DMS114 treated with DMSO at 0.1 percent for 48 hours (cell line): ENCODE results near the gene AMMECR1L.
"Not testable (repeated sequence)": the region's sequence is repeated elsewhere in the genome, so short reads cannot be mapped to it uniquely, and the experiment has no call there.

Experiments
- DNase-seq: peaks from one replicate; lab custom pipeline; 2025; ENCODE audit not compliant: unreplicated experiment; lab: John Stamatoyannopoulos, UW

Gene AMMECR1L

GRCh38 chr2:127841466-127842178, 44.1 kb downstream of the AMMECR1L start:
- no peak for DNase-seq

GRCh38 chr2:127840893-127841292, 44.9 kb downstream of the AMMECR1L start:
- DNase-seq: no peak

GRCh38 chr2:127834951-127835350, 50.8 kb downstream of the AMMECR1L start:
- DNase-seq: no peak

- no peak for DNase-seq
Measured at GRCh38 chr2:127829845-127830246, 55.9 kb downstream of the AMMECR1L start.

DNA sequence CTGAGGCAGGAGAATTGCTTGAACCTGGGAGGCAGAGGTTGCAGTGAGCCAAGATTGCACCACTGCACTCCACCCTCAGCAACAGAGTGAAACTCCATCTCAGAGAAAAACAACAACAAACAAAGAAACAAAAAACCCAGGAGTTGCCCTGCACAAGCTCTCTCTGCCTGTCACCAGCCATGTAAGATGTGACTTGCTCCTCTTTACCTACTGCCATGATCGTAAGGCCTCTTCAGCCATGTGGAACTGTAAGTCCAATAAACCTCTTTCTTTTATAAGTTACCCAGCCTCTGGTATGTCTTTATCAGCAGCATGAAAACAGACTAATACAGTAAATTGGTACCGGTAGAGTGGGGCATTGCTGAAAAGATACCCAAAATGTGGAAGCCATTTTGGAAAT, 59.0 kb downstream of the AMMECR1L start:
- DNase-seq: not testable (repeated sequence)

GRCh38 chr2:127826047-127826446, 59.7 kb downstream of the AMMECR1L start:
- no peak for DNase-seq

GRCh38 chr2:127820080-127820668, 65.6 kb downstream of the AMMECR1L start:
- DNase-seq: no peak

- no peak for DNase-seq
Measured at GRCh38 chr2:127818794-127819425, 66.8 kb downstream of the AMMECR1L start.

- DNase-seq: no peak
Measured at GRCh38 chr2:127818241-127818640, 67.5 kb downstream of the AMMECR1L start.

DNA sequence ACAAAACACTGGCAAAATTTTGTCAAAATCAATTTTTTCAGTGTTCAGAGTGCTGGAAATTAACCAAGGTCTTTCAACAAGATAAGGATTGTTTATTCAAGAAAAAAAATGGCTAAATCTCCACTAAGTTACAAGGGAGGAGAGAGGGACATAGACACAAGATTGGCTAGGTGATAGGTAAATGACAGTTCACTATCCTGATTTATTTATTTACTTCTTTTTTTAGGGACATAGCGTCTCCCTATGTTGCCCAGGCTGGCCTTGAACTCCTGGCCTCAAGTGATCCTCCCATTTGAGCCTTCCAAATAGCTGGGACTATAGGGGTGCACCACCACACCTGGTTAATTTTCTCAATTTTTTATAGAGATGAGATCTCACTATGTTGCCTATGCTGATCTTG, 71.1 kb downstream of the AMMECR1L start:
- DNase-seq: no peak

- not testable (repeated sequence) for DNase-seq
Measured at GRCh38 chr2:127812441-127812840, 73.3 kb downstream of the AMMECR1L start.
